Neural cell (in vitro differentiated cells): ENCODE data around the gene IBTK. TPM values are rescaled to one million over a fixed set of nuclear protein-coding genes. Genes with fewer than 3 reads are reported as not detected.

Experiments used
- H2AFZ ChIP-seq: fragments of 200-600, 300-800 bp; sonication (generic), shearing (Covaris generic); 2 replicates; pipeline ENCODE4 v1.6.0; 2014; ENCODE audit warnings: low read depth, mild to moderate bottlenecking, antibody characterized with exemption, low read length, moderate library complexity
- H3F3A ChIP-seq: fragments of 200-600 bp; shearing (Covaris generic); 2 replicates; pipeline ENCODE4 v1.6.1; 2016; ENCODE audit warnings: mild to moderate bottlenecking, moderate library complexity, mixed read lengths, antibody characterized with exemption, low read length; ENCODE audit not compliant: insufficient read depth, poor library complexity, severe bottlenecking
- H3K27ac ChIP-seq: fragments of 200-600, 300-800 bp; sonication (generic), shearing (Covaris generic); 2 replicates; pipeline ENCODE4 v1.5.1; 2014; ENCODE audit warnings: mild to moderate bottlenecking, low read length, moderate library complexity
- H3K27me3 ChIP-seq: fragments of 300-800, 200-600 bp; sonication (generic), shearing (Covaris generic); 2 replicates; pipeline ENCODE4 v1.6.0; 2014; ENCODE audit warnings: mild to moderate bottlenecking, low read depth, low read length, moderate library complexity; ENCODE audit not compliant: insufficient read depth
- H3K36me3 ChIP-seq: fragments of 300-800, 200-600 bp; sonication (generic), shearing (Covaris generic); 2 replicates; pipeline ENCODE4 v1.5.1; 2014; ENCODE audit warnings: mild to moderate bottlenecking, antibody characterized with exemption, low read length, moderate library complexity; ENCODE audit not compliant: insufficient read depth
- H3K4me2 ChIP-seq: fragments of 300-800, 200-600 bp; sonication (generic), shearing (Covaris generic); 2 replicates; pipeline ENCODE4 v1.6.0; 2014; ENCODE audit warnings: mild to moderate bottlenecking, low read length
- H3K4me3 ChIP-seq: fragments of 300-800, 200-600 bp; sonication (generic), shearing (Covaris generic); 2 replicates; pipeline ENCODE4 v1.5.1; 2014; ENCODE audit warnings: mild to moderate bottlenecking, low read length, moderate library complexity
- H3K79me2 ChIP-seq: fragments of 200-600 bp; shearing (Covaris generic); replicated peaks from 2 replicates; pipeline ENCODE4 v1.6.0; 2014; ENCODE audit warnings: mild to moderate bottlenecking, low read length, moderate library complexity; ENCODE audit not compliant: insufficient read depth
- H3K9ac ChIP-seq: fragments of 300-800, 200-600 bp; sonication (generic), shearing (Covaris generic); 2 replicates; pipeline ENCODE4 v1.6.1; 2016; ENCODE audit warnings: mild to moderate bottlenecking, low read length, mixed read lengths
- H3K9me2 ChIP-seq: fragments of 200-600 bp; shearing (Covaris generic); 2 replicates; pipeline ENCODE4 v1.6.1; 2016; ENCODE audit warnings: mild to moderate bottlenecking, low read length, mixed read lengths; ENCODE audit not compliant: insufficient read depth
- H3K9me3 ChIP-seq: fragments of 200-600, 300-800 bp; sonication (generic), shearing (Covaris generic); 2 replicates; pipeline ENCODE4 v1.6.1; 2016; ENCODE audit warnings: mild to moderate bottlenecking, mixed run types, low read length, moderate library complexity, mixed read lengths
- H4K20me1 ChIP-seq: fragments of 200-600 bp; shearing (Covaris generic); 2 replicates; pipeline ENCODE4 v1.6.1; 2016; ENCODE audit warnings: mild to moderate bottlenecking, mixed run types; ENCODE audit not compliant: insufficient read depth
- CTCF ChIP-seq: fragments of 450-650 bp; IDR thresholded peaks from 2 replicates; pipeline ENCODE4 v1.5.1; 2014; ENCODE audit warnings: antibody characterized with exemption, mild to moderate bottlenecking, moderate library complexity; ENCODE audit not compliant: poor library complexity, severe bottlenecking
- EP300 ChIP-seq: fragments of 450-650 bp; conservative IDR thresholded peaks from 2 replicates; pipeline ENCODE4 v1.6.1; 2014; ENCODE audit warnings: antibody characterized with exemption, mild to moderate bottlenecking, moderate library complexity; ENCODE audit not compliant: poor library complexity, severe bottlenecking
- EZH2 ChIP-seq: fragments of 200-600, 300-800 bp; shearing (Covaris generic), sonication (generic); IDR thresholded peaks from 2 replicates; pipeline ENCODE4 v1.6.1; 2014; ENCODE audit warnings: antibody characterized with exemption, low read length, borderline replicate concordance, mild to moderate bottlenecking; ENCODE audit not compliant: insufficient read depth, poor library complexity, severe bottlenecking
- POLR2AphosphoS5 ChIP-seq: IDR thresholded peaks from 2 replicates; pipeline ENCODE4 v1.6.1; 2012
- RAD21 ChIP-seq: fragments of 450-650 bp; conservative IDR thresholded peaks from 2 replicates; pipeline ENCODE4 v1.6.1; 2014; ENCODE audit warnings: antibody characterized with exemption, mild to moderate bottlenecking, moderate library complexity
- REST ChIP-seq: IDR thresholded peaks from 2 replicates; pipeline ENCODE4 v1.6.1; 2012; ENCODE audit warnings: borderline replicate concordance
- SMC3 ChIP-seq: fragments of 450-650 bp; conservative IDR thresholded peaks from 2 replicates; pipeline ENCODE4 v1.6.1; 2014; ENCODE audit warnings: antibody characterized with exemption, mild to moderate bottlenecking, moderate library complexity; ENCODE audit not compliant: poor library complexity
- TAF1 ChIP-seq: IDR thresholded peaks from 2 replicates; pipeline ENCODE4 v1.6.1; 2012; ENCODE audit warnings: low read depth
- polyA plus RNA-seq: library from polyadenylated mRNA; depleted of rRNA; stranded (reverse); fragments of >200 nt; gene quantifications from 2 replicates; pipeline ENCODE4 v1.2.3, GENCODE V29; 2014

The IBTK gene
- polyA plus RNA-seq, 1 donor from 2014 or later: 64.6 TPM

- Histone ChIP-seq H4K20me1 (no peaks in the 10 kb centered on the region), H2AFZ (no peak overlapping the region), H3K27ac (no peak overlapping the region), H3K36me3 (no peaks in the 10 kb centered on the region), H3K9me3 (no peaks in the 10 kb centered on the region), H3K79me2 (no peaks in the 10 kb centered on the region), H3F3A (no peaks in the 10 kb centered on the region), H3K27me3 (no peaks in the 10 kb centered on the region), H3K4me3 (no peak overlapping the region), H3K9ac (no peak overlapping the region), H3K9me2 (no peaks in the 10 kb centered on the region), H3K4me2 (no peak overlapping the region)
- TF ChIP-seq EP300 (no peak), RAD21 (no peak)
Observed at GRCh38 chr6:82264824-82265223, 17.3 kb upstream of the IBTK start.

- H2AFZ ChIP-seq: no peak overlapping the region
Observed at GRCh38 chr6:82264321-82264720, 16.8 kb upstream of the IBTK start.

More at GRCh38 chr6:82264321-82264720, 16.8 kb upstream of the IBTK start:
- H3K9me3 ChIP-seq: no peaks in the 10 kb centered on the region
- H3K9me2 ChIP-seq: no peaks in the 10 kb centered on the region
- no peak overlapping the region for H3K27ac ChIP-seq
- no peak overlapping the region for H3K9ac ChIP-seq
- TF ChIP-seq CTCF (no peak), REST (no peak), SMC3 (no peak), EZH2 (no peak), POLR2AphosphoS5 (no peak), EP300 (no peak), RAD21 (no peak), TAF1 (no peak)
- no peaks in the 10 kb centered on the region for H3K36me3 ChIP-seq
- no peak overlapping the region for H3K4me3 ChIP-seq
- no peak overlapping the region for H3K4me2 ChIP-seq
- no peaks in the 10 kb centered on the region for H4K20me1 ChIP-seq
- H3F3A ChIP-seq: no peaks in the 10 kb centered on the region
- no peaks in the 10 kb centered on the region for H3K27me3 ChIP-seq
- H3K79me2 ChIP-seq: no peaks in the 10 kb centered on the region
